ENCODE data around the gene PLXNB3. TPM values are rescaled to one million over a fixed set of nuclear protein-coding genes. Genes with fewer than 3 reads are reported as not detected.

PLXNB3 gene
- total RNA-seq, 1 donor from 2014 or later = 5.8 TPM

DNA sequence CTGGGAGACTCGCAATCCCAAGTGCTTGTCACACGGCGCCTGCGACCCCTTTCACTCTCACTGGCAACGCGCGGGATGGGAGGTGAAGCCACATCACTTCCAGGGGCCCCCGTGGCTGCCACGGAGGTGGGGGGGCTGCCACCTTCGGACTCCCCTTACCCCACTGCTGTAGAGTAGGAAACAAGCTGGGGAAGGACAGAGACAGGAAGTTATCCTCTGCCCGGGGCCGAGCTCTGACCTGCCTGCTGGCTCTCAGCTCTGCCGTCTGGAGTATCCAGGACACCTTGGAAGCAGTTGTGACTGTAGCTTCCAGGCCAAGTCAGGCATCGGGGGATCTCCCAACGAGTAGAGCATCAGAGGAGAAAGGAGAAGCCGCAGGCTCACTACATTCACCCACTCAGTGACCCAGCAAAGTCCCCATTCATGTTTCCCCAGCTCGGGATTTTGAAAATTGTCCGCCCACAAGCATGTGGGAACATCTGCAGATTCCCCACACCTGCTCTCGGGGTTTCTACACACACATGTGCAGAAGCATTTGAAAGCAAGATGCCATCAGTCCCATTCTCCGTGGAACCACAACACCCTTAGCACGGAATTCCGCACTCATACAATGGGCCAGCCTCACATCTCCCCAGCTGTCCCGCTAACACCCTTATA lies 55.5 kb downstream of the PLXNB3 start:
- Mint-ChIP-seq H3K36me3 (ENCODE audit: unreplicated experiment) (no peaks in the 10 kb centered on the region), H3K9me3 (ENCODE audit: unreplicated experiment) (peaks cover 7% of the 10 kb centered on the region), H3K27me3 (ENCODE audit: unreplicated experiment) (peaks cover 10% of the 10 kb centered on the region), H3K4me3 (ENCODE audit: unreplicated experiment) (peak overlapping the region; percentile 63), H3K4me1 (ENCODE audit: low read depth, unreplicated experiment) (peaks cover 10% of the 10 kb centered on the region), H3K27ac (ENCODE audit: unreplicated experiment) (peak overlapping the region; percentile 79)
- TF ChIP-seq, protein P1, sequence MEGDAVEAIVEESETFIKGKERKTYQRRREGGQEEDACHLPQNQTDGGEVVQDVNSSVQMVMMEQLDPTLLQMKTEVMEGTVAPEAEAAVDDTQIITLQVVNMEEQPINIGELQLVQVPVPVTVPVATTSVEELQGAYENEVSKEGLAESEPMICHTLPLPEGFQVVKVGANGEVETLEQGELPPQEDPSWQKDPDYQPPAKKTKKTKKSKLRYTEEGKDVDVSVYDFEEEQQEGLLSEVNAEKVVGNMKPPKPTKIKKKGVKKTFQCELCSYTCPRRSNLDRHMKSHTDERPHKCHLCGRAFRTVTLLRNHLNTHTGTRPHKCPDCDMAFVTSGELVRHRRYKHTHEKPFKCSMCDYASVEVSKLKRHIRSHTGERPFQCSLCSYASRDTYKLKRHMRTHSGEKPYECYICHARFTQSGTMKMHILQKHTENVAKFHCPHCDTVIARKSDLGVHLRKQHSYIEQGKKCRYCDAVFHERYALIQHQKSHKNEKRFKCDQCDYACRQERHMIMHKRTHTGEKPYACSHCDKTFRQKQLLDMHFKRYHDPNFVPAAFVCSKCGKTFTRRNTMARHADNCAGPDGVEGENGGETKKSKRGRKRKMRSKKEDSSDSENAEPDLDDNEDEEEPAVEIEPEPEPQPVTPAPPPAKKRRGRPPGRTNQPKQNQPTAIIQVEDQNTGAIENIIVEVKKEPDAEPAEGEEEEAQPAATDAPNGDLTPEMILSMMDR (IDR thresholded peaks at IDR 0.05; ENCODE audit: partially characterized antibody, unreplicated experiment) = no peak
- DNase-seq = no peak

DNA sequence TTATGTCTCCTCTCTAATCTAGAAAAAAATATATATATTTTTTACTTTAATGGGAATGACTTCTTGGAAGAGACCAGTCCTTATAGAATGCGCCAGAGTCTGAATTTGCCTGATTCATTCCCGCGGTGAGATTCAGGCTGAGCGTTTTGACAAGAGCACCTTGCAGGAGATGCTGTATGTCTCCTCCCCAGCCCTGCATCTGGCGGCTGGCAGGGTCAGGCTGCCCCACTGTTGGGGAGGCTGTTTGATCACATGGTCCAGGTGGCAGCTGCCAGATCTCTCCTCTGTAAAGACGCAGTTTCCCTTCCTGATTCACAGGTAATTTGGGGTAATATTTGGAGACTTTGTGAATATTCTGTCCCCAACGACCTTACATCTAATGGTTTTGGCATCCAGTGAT lies 56.6 kb downstream of the PLXNB3 start:
- Mint-ChIP-seq H3K36me3 (ENCODE audit: unreplicated experiment) (no peaks in the 10 kb centered on the region), H3K27me3 (ENCODE audit: unreplicated experiment) (peaks cover 9% of the 10 kb centered on the region), H3K9me3 (ENCODE audit: unreplicated experiment) (peaks cover 7% of the 10 kb centered on the region), H3K27ac (ENCODE audit: unreplicated experiment) (peak overlapping the region; percentile 62), H3K4me1 (ENCODE audit: low read depth, unreplicated experiment) (peaks cover 10% of the 10 kb centered on the region), H3K4me3 (ENCODE audit: unreplicated experiment) (peak overlapping the region; percentile 61)
- TF ChIP-seq, protein P1 (IDR thresholded peaks at IDR 0.05; ENCODE audit: partially characterized antibody, unreplicated experiment) = no peak
- no peak for DNase-seq

GRCh38 chrX:153821066-153821465 lies 57.0 kb downstream of the PLXNB3 start:
- Mint-ChIP-seq H3K27ac (ENCODE audit: unreplicated experiment) (peak overlapping the region; percentile 62), H3K27me3 (ENCODE audit: unreplicated experiment) (peaks cover 9% of the 10 kb centered on the region), H3K4me1 (ENCODE audit: low read depth, unreplicated experiment) (peaks cover 10% of the 10 kb centered on the region), H3K36me3 (ENCODE audit: unreplicated experiment) (no peaks in the 10 kb centered on the region), H3K9me3 (ENCODE audit: unreplicated experiment) (peaks cover 7% of the 10 kb centered on the region), H3K4me3 (ENCODE audit: unreplicated experiment) (peak overlapping the region; percentile 61)
- no peak for DNase-seq
- TF ChIP-seq, protein P1 (IDR thresholded peaks at IDR 0.05; ENCODE audit: partially characterized antibody, unreplicated experiment) = no peak

GRCh38 chrX:153824348-153824747 lies 60.3 kb downstream of the PLXNB3 start:
- Mint-ChIP-seq H3K9me3 (ENCODE audit: unreplicated experiment) (peaks cover 11% of the 10 kb centered on the region), H3K4me1 (ENCODE audit: low read depth, unreplicated experiment) (peaks cover 10% of the 10 kb centered on the region), H3K36me3 (ENCODE audit: unreplicated experiment) (no peaks in the 10 kb centered on the region), H3K27ac (ENCODE audit: unreplicated experiment) (peak overlapping the region; percentile 12), H3K4me3 (ENCODE audit: unreplicated experiment) (no peak overlapping the region), H3K27me3 (ENCODE audit: unreplicated experiment) (peaks cover 10% of the 10 kb centered on the region)
- no peak for DNase-seq
- TF ChIP-seq, protein P1 (IDR thresholded peaks at IDR 0.05; ENCODE audit: partially characterized antibody, unreplicated experiment) = no peak

GRCh38 chrX:153825042-153825441 lies 61.0 kb downstream of the PLXNB3 start:
- H3K4me3 Mint-ChIP-seq (ENCODE audit: unreplicated experiment) = no peak overlapping the region
- H3K27me3 Mint-ChIP-seq (ENCODE audit: unreplicated experiment) = peaks cover 7% of the 10 kb centered on the region
- H3K4me1 Mint-ChIP-seq (ENCODE audit: low read depth, unreplicated experiment) = peaks cover 10% of the 10 kb centered on the region
- DNase-seq = no peak
- H3K36me3 Mint-ChIP-seq (ENCODE audit: unreplicated experiment) = no peaks in the 10 kb centered on the region
- peaks cover 11% of the 10 kb centered on the region for H3K9me3 Mint-ChIP-seq (ENCODE audit: unreplicated experiment)
- TF ChIP-seq, protein P1 (IDR thresholded peaks at IDR 0.05; ENCODE audit: partially characterized antibody, unreplicated experiment) = no peak
- H3K27ac Mint-ChIP-seq (ENCODE audit: unreplicated experiment) = no peak overlapping the region

Data from glutamatergic neuron (in vitro differentiated cells).